MM.1S (cell line): ENCODE results near the gene TTC39C.

Experiments
- DNase-seq: peaks from one replicate; pipeline ENCODE4 v3.0.0-alpha.2; 2015
- H2AFZ ChIP-seq: fragments of 300-600 bp; sonication (generic); 2 replicates; pipeline ENCODE4 v1.6.0; 2016; ENCODE audit warnings: antibody characterized with exemption, low read length
- H3F3A ChIP-seq: fragments of 300-600 bp; sonication (generic); 2 replicates; pipeline ENCODE4 v1.6.1; 2016; ENCODE audit warnings: mild to moderate bottlenecking, antibody characterized with exemption, low read length, moderate library complexity, mixed read lengths; ENCODE audit not compliant: insufficient read depth
- H3K27ac ChIP-seq: fragments of 300-600 bp; sonication (generic); 2 replicates; pipeline ENCODE4 v1.5.1; 2016; ENCODE audit warnings: mild to moderate bottlenecking, low read length
- H3K27me3 ChIP-seq: fragments of 300-600 bp; sonication (generic); replicated peaks from 2 replicates; pipeline ENCODE4 v1.6.0; 2016; ENCODE audit warnings: low read length; ENCODE audit not compliant: insufficient read depth
- H3K36me3 ChIP-seq: fragments of 300-600 bp; sonication (generic); replicated peaks from 2 replicates; pipeline ENCODE4 v1.6.1; 2016; ENCODE audit warnings: mild to moderate bottlenecking, low read length, mixed read lengths; ENCODE audit not compliant: insufficient read depth
- H3K4me1 ChIP-seq: fragments of 300-600 bp; sonication (generic); 2 replicates; pipeline ENCODE4 v1.6.1; 2016; ENCODE audit warnings: low read length, mixed read lengths
- H3K4me2 ChIP-seq: fragments of 300-600 bp; sonication (generic); 2 replicates; pipeline ENCODE4 v1.6.0; 2016; ENCODE audit warnings: low read depth, low read length
- H3K4me3 ChIP-seq: fragments of 300-600 bp; sonication (generic); 2 replicates; pipeline ENCODE4 v1.5.1; 2016; ENCODE audit warnings: low read length, mixed read lengths
- H3K79me2 ChIP-seq: fragments of 300-600 bp; sonication (generic); 2 replicates; pipeline ENCODE4 v1.6.1; 2016; ENCODE audit warnings: mixed run types, low read length, mixed read lengths
- H3K9ac ChIP-seq: fragments of 300-600 bp; sonication (generic); 2 replicates; pipeline ENCODE4 v1.6.1; 2016; ENCODE audit warnings: low read length, mixed read lengths
- H3K9me2 ChIP-seq: fragments of 300-600 bp; sonication (generic); replicated peaks from 2 replicates; pipeline ENCODE4 v1.6.1; 2016; ENCODE audit warnings: mild to moderate bottlenecking, low read length, mixed read lengths; ENCODE audit not compliant: insufficient read depth
- H3K9me3 ChIP-seq: fragments of 300-600 bp; sonication (generic); replicated peaks from 2 replicates; pipeline ENCODE4 v1.6.1; 2016; ENCODE audit warnings: mild to moderate bottlenecking, low read length, mixed read lengths; ENCODE audit not compliant: insufficient read depth
- H4K20me1 ChIP-seq: fragments of 300-600 bp; sonication (generic); 2 replicates; pipeline ENCODE4 v1.6.1; 2016; ENCODE audit warnings: mild to moderate bottlenecking, low read length, moderate library complexity, mixed read lengths; ENCODE audit not compliant: insufficient read depth
- CTCF ChIP-seq: fragments of 300-600 bp; sonication (generic); IDR thresholded peaks from 2 replicates; pipeline ENCODE4 v1.5.1; 2016; ENCODE audit warnings: antibody characterized with exemption, low read length, mixed read lengths
- EZH2 ChIP-seq: fragments of 300-600 bp; sonication (generic); optimal IDR thresholded peaks from 2 replicates; pipeline ENCODE3; 2017; ENCODE audit warnings: low read depth, mild to moderate bottlenecking, antibody characterized with exemption, low read length, mixed read lengths
- EZH2phosphoT487 ChIP-seq: fragments of 300-600 bp; sonication (generic); IDR thresholded peaks from 2 replicates; pipeline ENCODE4 v1.6.1; 2018; ENCODE audit warnings: antibody characterized with exemption, low read length

Gene TTC39C

GRCh38 chr18:24064391-24065100 lies 50.0 kb downstream of the TTC39C start:
- no peaks in the 10 kb centered on the region for H4K20me1 ChIP-seq
- no peak for DNase-seq

DNA sequence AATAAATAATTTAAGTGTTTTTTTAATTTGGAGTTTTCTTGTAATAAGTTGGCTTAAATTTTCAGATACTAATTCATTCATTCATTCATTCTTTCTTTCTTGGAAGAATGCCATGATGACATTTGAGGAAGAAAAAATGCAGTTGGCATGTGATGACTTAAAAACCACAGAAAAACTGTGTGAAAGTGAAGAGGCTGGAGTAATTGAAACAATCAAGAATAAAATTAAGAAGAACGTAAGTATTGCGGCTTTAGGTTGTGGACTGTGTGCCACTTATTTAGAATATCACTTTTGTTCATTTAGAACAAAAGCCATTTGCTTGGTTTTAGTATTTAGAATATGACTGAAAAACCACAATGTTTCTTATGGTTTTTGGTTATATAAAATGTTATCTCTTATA lies 51.4 kb downstream of the TTC39C start:
- TF ChIP-seq EZH2phosphoT487, result no peak
- TF ChIP-seq CTCF, result no peak
- TF ChIP-seq EZH2, result no peak
- no peaks in the 10 kb centered on the region for H3K9me2 ChIP-seq
- H3K36me3 ChIP-seq, result no peaks in the 10 kb centered on the region
- DNase-seq, result no peak
- no peaks in the 10 kb centered on the region for H3K79me2 ChIP-seq
- H2AFZ ChIP-seq, result no peak overlapping the region
- H4K20me1 ChIP-seq, result no peaks in the 10 kb centered on the region
- H3K4me1 ChIP-seq, result no peaks in the 10 kb centered on the region
- no peak overlapping the region for H3K9ac ChIP-seq
- H3K9me3 ChIP-seq, result no peaks in the 10 kb centered on the region
- H3K27ac ChIP-seq, result no peak overlapping the region
- H3K4me3 ChIP-seq, result no peak overlapping the region
- no peaks in the 10 kb centered on the region for H3F3A ChIP-seq
- no peak overlapping the region for H3K4me2 ChIP-seq
- H3K27me3 ChIP-seq, result no peaks in the 10 kb centered on the region

More at GRCh38 chr18:24064391-24065100, 50.0 kb downstream of the TTC39C start:
- Histone ChIP-seq H3K9ac (no peak overlapping the region), H3K9me3 (no peaks in the 10 kb centered on the region), H3F3A (no peaks in the 10 kb centered on the region), H3K4me3 (no peak overlapping the region), H2AFZ (no peak overlapping the region), H3K4me1 (no peaks in the 10 kb centered on the region), H3K79me2 (no peaks in the 10 kb centered on the region), H3K4me2 (no peak overlapping the region), H3K9me2 (no peaks in the 10 kb centered on the region), H3K27ac (no peak overlapping the region), H3K27me3 (no peaks in the 10 kb centered on the region), H3K36me3 (no peaks in the 10 kb centered on the region)
- TF ChIP-seq EZH2phosphoT487, result no peak
- TF ChIP-seq EZH2, result no peak
- TF ChIP-seq CTCF, result no peak

- Histone ChIP-seq H3F3A (no peaks in the 10 kb centered on the region), H3K9me3 (no peaks in the 10 kb centered on the region), H3K9ac (no peak overlapping the region), H3K4me3 (no peak overlapping the region), H3K27ac (no peak overlapping the region), H3K4me2 (no peak overlapping the region), H3K9me2 (no peaks in the 10 kb centered on the region), H3K79me2 (no peaks in the 10 kb centered on the region), H4K20me1 (no peaks in the 10 kb centered on the region), H2AFZ (no peak overlapping the region), H3K4me1 (no peaks in the 10 kb centered on the region), H3K27me3 (no peaks in the 10 kb centered on the region), H3K36me3 (no peaks in the 10 kb centered on the region)
- DNase-seq, result no peak
- TF ChIP-seq EZH2 (no peak), CTCF (no peak), EZH2phosphoT487 (no peak)
Measured at GRCh38 chr18:24068945-24069693, 54.6 kb downstream of the TTC39C start.
